ENCODE data around the gene RIOK2.
"Not testable (repeated sequence)": the region's sequence is repeated elsewhere in the genome, so short reads cannot be mapped to it uniquely, and the experiment has no call there.

The RIOK2 gene

DNA sequence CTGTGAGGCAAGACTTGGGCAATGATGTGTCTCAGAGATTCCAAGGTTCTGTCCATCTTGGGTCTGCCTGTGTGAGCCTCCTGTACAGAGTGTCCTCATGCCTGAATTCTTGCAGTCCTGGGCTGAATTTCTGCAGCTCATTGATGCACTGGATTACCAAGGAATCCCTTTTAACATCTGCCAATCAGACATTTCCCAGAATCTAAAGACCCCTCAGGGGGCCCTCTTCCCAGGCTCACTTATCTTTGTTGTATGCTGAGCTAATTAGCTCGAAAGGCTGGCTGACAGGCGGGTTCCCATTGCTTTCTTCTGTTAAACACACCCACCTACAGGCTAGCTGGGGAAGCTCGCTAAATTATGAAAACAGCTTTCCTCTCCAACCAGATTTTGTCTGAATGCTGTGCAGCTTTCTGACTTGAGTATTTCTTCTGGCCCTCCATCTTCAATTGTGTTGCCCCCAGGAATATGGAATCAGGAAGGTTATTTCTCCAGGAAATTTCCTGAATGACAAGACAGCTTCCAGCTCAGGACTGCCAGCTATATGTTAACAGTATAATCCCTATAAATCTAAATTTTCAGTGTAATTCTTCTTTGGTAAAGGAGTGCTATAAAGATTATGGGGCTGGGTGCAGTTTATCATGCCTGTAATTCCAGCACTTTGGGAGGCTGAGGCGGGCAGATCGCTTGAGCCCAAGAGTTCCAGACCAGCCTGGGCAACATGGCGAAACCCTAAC lies 40.4 kb downstream of the RIOK2 start, which contains the start of gene LIX1:
TSS of gene LIX1 (minus strand) at position 91 of the 734 bp plus-strand sequence. CDS start at position 56, 35 bp downstream.
- H3K36me3 ChIP-seq: no peaks in the 10 kb centered on the region
- intact Hi-C loops (cut with DNase I; ENCODE audit: low total_unique reads): no loop called here
- peak in 1 of 2 donors; percentile 21 for DNase-seq
- H3K4me3 ChIP-seq: no peak within 1 kb of the TSS
- no peaks in the 10 kb centered on the region for H3K4me1 ChIP-seq
- TF ChIP-seq, protein P1, sequence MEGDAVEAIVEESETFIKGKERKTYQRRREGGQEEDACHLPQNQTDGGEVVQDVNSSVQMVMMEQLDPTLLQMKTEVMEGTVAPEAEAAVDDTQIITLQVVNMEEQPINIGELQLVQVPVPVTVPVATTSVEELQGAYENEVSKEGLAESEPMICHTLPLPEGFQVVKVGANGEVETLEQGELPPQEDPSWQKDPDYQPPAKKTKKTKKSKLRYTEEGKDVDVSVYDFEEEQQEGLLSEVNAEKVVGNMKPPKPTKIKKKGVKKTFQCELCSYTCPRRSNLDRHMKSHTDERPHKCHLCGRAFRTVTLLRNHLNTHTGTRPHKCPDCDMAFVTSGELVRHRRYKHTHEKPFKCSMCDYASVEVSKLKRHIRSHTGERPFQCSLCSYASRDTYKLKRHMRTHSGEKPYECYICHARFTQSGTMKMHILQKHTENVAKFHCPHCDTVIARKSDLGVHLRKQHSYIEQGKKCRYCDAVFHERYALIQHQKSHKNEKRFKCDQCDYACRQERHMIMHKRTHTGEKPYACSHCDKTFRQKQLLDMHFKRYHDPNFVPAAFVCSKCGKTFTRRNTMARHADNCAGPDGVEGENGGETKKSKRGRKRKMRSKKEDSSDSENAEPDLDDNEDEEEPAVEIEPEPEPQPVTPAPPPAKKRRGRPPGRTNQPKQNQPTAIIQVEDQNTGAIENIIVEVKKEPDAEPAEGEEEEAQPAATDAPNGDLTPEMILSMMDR (IDR thresholded peaks at IDR 0.05): peak; percentile 28 to 30
- no peak within 1 kb of the TSS for H3K27ac ChIP-seq
- peaks cover 0 to 7% of the 10 kb centered on the region in 2 donors for H3K27me3 ChIP-seq
- H3K9me3 ChIP-seq: no peaks in the 10 kb centered on the region

- H3K36me3 ChIP-seq: no peaks in the 10 kb centered on the region
- H3K27ac ChIP-seq: no peak overlapping the region
- TF ChIP-seq, protein P1 (IDR thresholded peaks at IDR 0.05): no peak
- no peak for DNase-seq
- H3K27me3 ChIP-seq: peaks cover 0 to 7% of the 10 kb centered on the region in 2 donors
- intact Hi-C loops (cut with DNase I; ENCODE audit: low total_unique reads): no loop called here
- H3K4me3 ChIP-seq: no peak overlapping the region
- no peaks in the 10 kb centered on the region for H3K9me3 ChIP-seq
- H3K4me1 ChIP-seq: no peaks in the 10 kb centered on the region
Measured at GRCh38 chr5:97141539-97141938, 41.5 kb downstream of the RIOK2 start.

- no peak overlapping the region for H3K27ac ChIP-seq
- no peaks in the 10 kb centered on the region for H3K4me1 ChIP-seq
- TF ChIP-seq, protein P1 (IDR thresholded peaks at IDR 0.05): no peak
- DNase-seq: no peak
- no peak overlapping the region for H3K4me3 ChIP-seq
- peaks cover 0 to 7% of the 10 kb centered on the region in 2 donors for H3K27me3 ChIP-seq
- no peaks in the 10 kb centered on the region for H3K9me3 ChIP-seq
- intact Hi-C loops (cut with DNase I; ENCODE audit: low total_unique reads): no loop called here
- H3K36me3 ChIP-seq: no peaks in the 10 kb centered on the region
Measured at GRCh38 chr5:97141031-97141430, 42.0 kb downstream of the RIOK2 start.

DNA sequence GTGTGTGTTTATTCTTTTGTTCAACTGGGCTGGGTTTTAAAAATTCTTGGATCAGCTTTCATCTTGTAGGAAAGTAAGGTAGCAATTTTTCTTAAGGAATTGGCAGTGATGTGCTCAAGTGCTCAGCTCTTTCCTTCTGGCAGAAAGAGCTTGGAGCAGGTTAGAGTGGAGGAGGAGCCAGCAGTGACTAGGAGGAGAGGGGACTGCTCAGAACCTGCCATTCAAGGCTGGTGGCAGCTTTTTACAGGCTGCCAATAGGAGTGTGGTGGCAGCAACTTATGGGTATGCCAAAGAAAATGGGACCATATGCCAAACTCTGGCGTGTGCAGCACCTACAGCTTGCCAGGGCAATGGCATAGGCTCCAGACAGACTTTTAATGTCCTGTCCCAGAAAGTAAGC lies 42.8 kb downstream of the RIOK2 start:
- H3K4me3 ChIP-seq: not testable (repeated sequence)

GRCh38 chr5:97136475-97136874 lies 46.6 kb downstream of the RIOK2 start:
- Histone ChIP-seq H3K27ac (no peak overlapping the region), H3K9me3 (no peaks in the 10 kb centered on the region), H3K27me3 (peaks cover 0 to 7% of the 10 kb centered on the region in 2 donors), H3K4me1 (no peaks in the 10 kb centered on the region), H3K4me3 (no peak overlapping the region), H3K36me3 (no peaks in the 10 kb centered on the region)
- DNase-seq: no peak
- TF ChIP-seq, protein P1 (IDR thresholded peaks at IDR 0.05): no peak
- intact Hi-C loops (cut with DNase I; ENCODE audit: low total_unique reads): no loop called here

More for the DNA sequence above, 42.8 kb downstream of the RIOK2 start:
- H3K9me3 ChIP-seq; intact Hi-C loops (cut with DNase I; ENCODE audit: low total_unique reads); H3K27me3 ChIP-seq; H3K36me3 ChIP-seq; DNase-seq; H3K4me1 ChIP-seq; H3K27ac ChIP-seq: not testable (repeated sequence)

DNA sequence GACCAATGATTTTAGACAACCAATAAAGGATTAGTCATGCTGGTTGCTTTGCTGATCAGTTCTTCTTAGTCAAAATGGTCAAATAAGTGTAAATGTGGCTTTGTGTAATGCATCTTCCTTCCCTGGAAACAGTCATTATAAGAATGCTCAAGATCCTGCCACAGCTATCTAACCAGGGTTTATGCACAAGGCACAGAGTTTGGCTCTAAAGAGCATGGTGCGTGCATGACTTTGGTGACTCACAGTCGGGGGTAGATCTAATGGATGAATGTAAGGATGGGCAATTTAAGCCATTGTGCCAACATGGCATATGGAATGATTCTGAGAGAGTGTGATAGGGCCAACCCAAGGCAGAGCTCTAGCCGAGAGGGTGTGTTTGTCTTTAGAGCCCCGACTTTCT lies 47.2 kb downstream of the RIOK2 start:
- no peak for DNase-seq
- Histone ChIP-seq H3K27me3 (peaks cover 0 to 7% of the 10 kb centered on the region in 2 donors), H3K27ac (no peak overlapping the region), H3K36me3 (no peaks in the 10 kb centered on the region), H3K9me3 (no peaks in the 10 kb centered on the region), H3K4me3 (no peak overlapping the region), H3K4me1 (no peaks in the 10 kb centered on the region)
- intact Hi-C loops (cut with DNase I; ENCODE audit: low total_unique reads): no loop called here
- TF ChIP-seq, protein P1 (IDR thresholded peaks at IDR 0.05): no peak
